ENCODE data around the gene FMR1NB.

Gene FMR1NB

DNA sequence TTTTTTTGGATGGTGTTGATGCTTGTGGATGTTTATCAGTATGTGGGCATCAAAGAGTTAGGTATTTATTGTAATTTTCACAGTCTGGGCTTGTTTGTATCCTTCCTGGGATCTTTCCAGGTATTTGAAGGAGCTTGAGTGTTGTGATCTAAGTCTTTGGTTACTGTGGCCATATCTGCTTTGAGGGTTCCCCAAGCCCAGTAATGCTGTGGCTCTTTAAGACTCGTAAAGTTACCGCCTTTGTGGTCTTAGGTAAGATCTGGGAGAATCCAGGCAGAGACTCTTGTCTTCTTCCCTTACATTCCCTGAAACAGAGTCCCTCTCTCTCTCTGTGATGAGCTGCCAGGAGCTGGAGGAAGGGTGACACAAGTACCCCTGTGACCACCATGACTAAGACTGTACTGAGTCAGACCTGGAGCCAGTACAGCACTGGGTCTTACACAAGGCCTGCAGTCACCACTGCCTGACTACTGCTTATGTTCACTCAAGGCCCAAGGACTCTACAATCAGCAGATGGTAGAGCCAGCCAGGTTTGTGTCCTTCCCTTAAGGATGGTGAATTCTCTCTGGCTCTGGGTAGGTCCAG lies 62.2 kb downstream of the FMR1NB start:
- H3K9me3 Mint-ChIP-seq, result no peaks in the 10 kb centered on the region
- no peak for DNase-seq
- no peak overlapping the region for H3K27ac Mint-ChIP-seq
- peak; percentile 64 for ATAC-seq
- no peaks in the 10 kb centered on the region for H3K4me1 Mint-ChIP-seq
- no peak overlapping the region for H3K4me3 Mint-ChIP-seq
- no peaks in the 10 kb centered on the region for H3K27me3 Mint-ChIP-seq

DNA sequence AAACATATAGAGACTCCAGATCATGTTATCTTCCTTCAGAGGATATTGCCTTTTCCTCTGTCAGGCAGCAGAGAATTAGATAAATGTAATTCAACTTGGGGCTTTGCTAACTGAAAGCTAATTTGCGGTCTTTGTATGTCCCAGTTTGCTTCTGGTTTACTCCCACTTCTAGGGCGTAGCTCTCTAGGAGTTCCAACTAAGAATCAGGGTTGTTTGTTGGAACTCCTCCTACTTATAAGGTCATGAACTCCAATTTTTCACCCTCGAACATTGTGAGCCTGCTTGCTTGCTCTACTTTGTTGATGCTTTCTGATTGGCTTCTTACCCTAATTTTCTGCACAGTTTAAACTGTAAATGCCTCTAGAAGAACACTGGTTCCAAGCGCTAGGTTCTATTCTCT lies 66.1 kb downstream of the FMR1NB start:
- DNase-seq (no peak), ATAC-seq (no peak)
- H3K4me3 Mint-ChIP-seq, result no peak overlapping the region
- H3K27me3 Mint-ChIP-seq, result no peaks in the 10 kb centered on the region
- H3K9me3 Mint-ChIP-seq, result no peaks in the 10 kb centered on the region
- no peaks in the 10 kb centered on the region for H3K4me1 Mint-ChIP-seq
- no peak overlapping the region for H3K27ac Mint-ChIP-seq

DNA sequence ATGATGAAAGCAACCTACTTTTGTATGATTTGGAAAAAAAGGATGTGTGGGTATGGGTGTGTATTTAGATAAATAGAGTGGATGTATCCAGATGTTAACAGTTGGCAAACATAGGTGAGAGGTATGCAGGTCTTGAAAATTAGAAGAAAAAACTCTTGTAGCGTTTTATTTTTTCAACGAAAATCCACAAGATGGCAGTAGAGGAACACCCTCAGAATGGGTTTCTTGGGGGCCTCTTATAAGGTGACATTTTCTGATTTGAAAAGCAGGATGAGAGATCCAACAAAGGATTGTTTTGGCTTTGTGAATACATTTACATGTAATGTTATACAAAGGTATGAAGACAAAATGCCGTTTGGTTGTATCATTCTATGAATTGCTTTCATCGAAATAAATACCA lies 68.3 kb downstream of the FMR1NB start:
- Mint-ChIP-seq H3K27me3 (no peaks in the 10 kb centered on the region), H3K27ac (no peak overlapping the region), H3K4me3 (no peak overlapping the region), H3K4me1 (no peaks in the 10 kb centered on the region), H3K9me3 (no peaks in the 10 kb centered on the region)
- DNase-seq (peak in 1 of 2 donors; percentile 0), ATAC-seq (no peak)

DNA sequence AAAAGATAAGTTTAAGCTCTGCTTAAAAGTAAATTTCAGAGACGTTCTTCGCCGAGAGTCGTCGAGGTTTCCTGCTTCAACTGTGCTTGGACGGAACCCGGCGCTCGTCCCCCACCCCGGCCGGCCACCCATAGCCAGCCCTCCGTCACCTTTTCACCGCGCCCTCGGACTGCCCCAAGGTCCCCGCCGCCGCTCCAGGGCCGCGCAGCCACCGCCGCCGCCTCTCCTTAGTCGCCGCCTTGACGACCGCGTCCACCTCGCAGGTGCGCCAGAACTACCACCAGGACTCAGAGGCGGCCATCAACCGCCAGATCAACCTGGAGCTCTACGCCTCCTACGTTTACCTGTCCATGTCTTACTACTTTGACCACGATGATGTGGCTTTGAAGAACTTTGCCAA lies 70.8 kb downstream of the FMR1NB start:
- no peaks in the 10 kb centered on the region for H3K4me1 Mint-ChIP-seq
- no peak overlapping the region for H3K27ac Mint-ChIP-seq
- no peaks in the 10 kb centered on the region for H3K9me3 Mint-ChIP-seq

DNA sequence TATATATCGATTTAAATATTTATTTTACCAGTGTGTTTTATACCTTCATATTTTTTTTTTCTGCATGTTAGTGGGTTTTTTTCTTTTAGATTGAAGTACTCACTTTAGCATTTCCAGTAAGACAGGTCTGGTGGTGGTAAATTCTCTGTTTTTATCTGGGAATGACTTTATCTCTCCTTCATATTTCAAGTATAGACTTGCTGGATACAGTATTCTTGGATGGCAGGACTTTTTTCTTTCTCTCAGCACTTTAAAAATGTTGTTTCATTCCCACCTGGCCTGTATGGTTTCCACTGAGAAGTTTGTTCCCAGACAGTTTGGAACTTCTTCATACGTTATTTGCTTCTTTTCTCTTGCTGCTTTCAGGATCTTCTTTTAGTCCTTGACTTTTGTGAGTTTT lies 86.1 kb downstream of the FMR1NB start:
- DNase-seq, result no peak
- ATAC-seq, result no peak
- peaks cover 5 to 7% of the 10 kb centered on the region in 2 donors for H3K9me3 Mint-ChIP-seq
- H3K27me3 Mint-ChIP-seq, result no peaks in the 10 kb centered on the region
- peak overlapping the region in 1 of 2 donors; percentile 85 for H3K27ac Mint-ChIP-seq
- no peak overlapping the region for H3K4me3 Mint-ChIP-seq
- no peaks in the 10 kb centered on the region for H3K4me1 Mint-ChIP-seq

More for the DNA sequence above, 70.8 kb downstream of the FMR1NB start:
- ATAC-seq (no peak), DNase-seq (no peak)
- H3K4me3 Mint-ChIP-seq, result no peak overlapping the region
- H3K27me3 Mint-ChIP-seq, result no peaks in the 10 kb centered on the region

DNA sequence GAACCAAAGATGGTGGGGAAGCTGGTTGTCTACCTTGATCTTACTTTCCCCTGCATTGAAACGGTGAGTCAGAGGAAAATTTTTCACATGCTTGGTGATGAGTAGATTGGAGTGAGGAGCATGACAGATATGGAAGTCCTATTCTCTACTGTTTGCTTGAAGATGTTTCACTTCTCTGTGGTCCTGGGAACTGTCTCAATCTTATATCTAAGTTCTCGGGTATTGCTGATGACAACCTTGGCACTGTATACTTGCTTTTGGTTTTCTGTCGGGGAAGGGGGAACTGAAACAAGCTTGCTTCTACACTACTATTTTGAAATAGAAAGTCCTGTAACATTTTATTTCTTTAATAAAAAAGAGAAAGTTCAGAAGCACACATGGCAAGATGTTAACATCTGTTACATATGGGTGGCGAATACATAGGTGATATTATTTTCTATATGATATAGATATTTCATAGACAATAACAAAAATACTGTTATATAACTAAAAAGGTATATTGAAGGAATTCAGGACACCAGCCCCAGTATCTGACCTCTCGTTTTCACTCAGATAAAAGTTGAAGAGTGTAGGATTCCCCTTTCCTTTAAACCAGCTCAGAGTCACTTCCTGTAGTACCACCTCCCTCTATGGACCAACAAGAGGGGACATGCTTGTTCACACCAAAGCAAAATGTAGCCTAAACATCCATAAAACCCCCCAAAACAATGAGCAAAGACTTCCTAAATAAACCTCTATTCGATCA lies 88.8 kb downstream of the FMR1NB start:
- no peak for DNase-seq
- ATAC-seq, result no peak
- H3K27me3 Mint-ChIP-seq, result no peaks in the 10 kb centered on the region
- H3K9me3 Mint-ChIP-seq, result peaks cover 5 to 7% of the 10 kb centered on the region in 2 donors
- H3K4me3 Mint-ChIP-seq, result no peak overlapping the region
- no peak overlapping the region for H3K27ac Mint-ChIP-seq
- no peaks in the 10 kb centered on the region for H3K4me1 Mint-ChIP-seq

DNA sequence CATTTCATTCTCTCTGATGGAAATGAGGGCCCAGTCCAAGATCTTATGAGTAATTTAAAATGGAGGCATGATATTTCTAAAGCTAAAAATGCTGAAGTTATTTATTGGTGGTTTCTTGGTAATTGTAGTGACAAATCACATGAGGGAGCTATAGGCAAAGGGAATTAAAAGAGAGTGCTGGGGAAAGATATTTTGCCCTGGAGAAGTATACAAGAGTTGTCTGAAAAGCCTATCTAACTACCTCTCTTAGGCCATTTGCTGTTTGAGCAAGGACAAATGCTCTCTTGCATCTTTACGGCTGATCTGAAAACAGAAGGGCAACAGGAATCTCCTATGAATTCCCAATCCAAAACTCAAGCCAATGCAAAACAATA lies 89.4 kb downstream of the FMR1NB start:
- Mint-ChIP-seq H3K4me3 (no peak overlapping the region), H3K27ac (no peak overlapping the region), H3K27me3 (no peaks in the 10 kb centered on the region), H3K9me3 (peaks cover 5 to 7% of the 10 kb centered on the region in 2 donors), H3K4me1 (no peaks in the 10 kb centered on the region)
- ATAC-seq (no peak), DNase-seq (no peak)
